Midbrain (tissue), 1 donor: ENCODE measurements around the gene OCEL1.
A peak's percentile ranks its signal among the peaks of the same experiment; 100 is the strongest.
"Not testable (repeated sequence)": the region's sequence is repeated elsewhere in the genome, so short reads cannot be mapped to it uniquely, and the experiment has no call there.

Source experiments
- DNase-seq: peaks from one replicate; lab custom pipeline; 2025; lab: John Stamatoyannopoulos, UW

OCEL1 gene

GRCh38 chr19:17226002-17226933, at the start of gene OCEL1:
Gene OCEL1 (plus strand): TSS chr19:17226226. CDS start chr19:17226248, 22 bp downstream.
- peak; percentile 99 for DNase-seq

- DNase-seq: no peak
Observed at GRCh38 chr19:17178291-17178690, 47.7 kb upstream of the OCEL1 start.

- no peak for DNase-seq
Observed at GRCh38 chr19:17180997-17181702, 44.9 kb upstream of the OCEL1 start.

GRCh38 chr19:17183271-17183761, 42.7 kb upstream of the OCEL1 start:
- DNase-seq: no peak

- DNase-seq: no peak
Observed at GRCh38 chr19:17183858-17184321, 42.1 kb upstream of the OCEL1 start.

- DNase-seq: no peak
Observed at GRCh38 chr19:17184371-17184841, 41.6 kb upstream of the OCEL1 start.

- no peak for DNase-seq
Observed at GRCh38 chr19:17185590-17185989, 40.4 kb upstream of the OCEL1 start.

- DNase-seq: not testable (repeated sequence)
Observed at GRCh38 chr19:17191736-17192135, 34.3 kb upstream of the OCEL1 start.

GRCh38 chr19:17192751-17193150, 33.3 kb upstream of the OCEL1 start:
- no peak for DNase-seq

- DNase-seq: no peak
Observed at GRCh38 chr19:17194608-17195007, 31.4 kb upstream of the OCEL1 start.

- no peak for DNase-seq
Observed at GRCh38 chr19:17195106-17195505, 30.9 kb upstream of the OCEL1 start.

- DNase-seq: no peak
Observed at GRCh38 chr19:17196610-17197009, 29.4 kb upstream of the OCEL1 start.

- no peak for DNase-seq
Observed at GRCh38 chr19:17197666-17198065, 28.4 kb upstream of the OCEL1 start.

- no peak for DNase-seq
Observed at GRCh38 chr19:17200408-17201079, 25.5 kb upstream of the OCEL1 start.

- no peak for DNase-seq
Observed at GRCh38 chr19:17202249-17202648, 23.8 kb upstream of the OCEL1 start.

GRCh38 chr19:17202713-17203112, 23.3 kb upstream of the OCEL1 start:
- DNase-seq: no peak

- DNase-seq: peak; percentile 8
Observed at GRCh38 chr19:17205237-17206140, 20.5 kb upstream of the OCEL1 start.

- DNase-seq: no peak
Observed at GRCh38 chr19:17206736-17207581, 19.1 kb upstream of the OCEL1 start.

- no peak for DNase-seq
Observed at GRCh38 chr19:17209126-17210036, 16.6 kb upstream of the OCEL1 start.
